Lower lobe of right lung (tissue), 2 donors: ENCODE measurements around the gene AAGAB. TPM values are rescaled to one million over a fixed set of nuclear protein-coding genes. Genes with fewer than 3 reads are reported as not detected.

Experiments
- ATAC-seq, 2 donors: fragments of 200-7000 bp; cut with Tn5 transposase; one replicate each; pipeline ENCODE4 v1.9.1; 2020 to 2022; ENCODE audit warnings: mild to moderate bottlenecking in 2 of 2, moderate library complexity in 2 of 2
- DNase-seq: peaks from one replicate; pipeline ENCODE4 v3.0.0-alpha.2; 2020
- H3K27ac ChIP-seq: fragments of 200-600 bp; one replicate; pipeline ENCODE4 v1.8.0; 2022
- H3K27me3 ChIP-seq: fragments of 200-600 bp; one replicate; pipeline ENCODE4 v1.8.0; 2022; ENCODE audit warnings: low read depth
- H3K36me3 ChIP-seq: fragments of 200-600 bp; one replicate; pipeline ENCODE4 v1.8.0; 2022; ENCODE audit warnings: mild to moderate bottlenecking
- H3K4me1 ChIP-seq: fragments of 200-600 bp; one replicate; pipeline ENCODE4 v1.8.0; 2022
- H3K4me3 ChIP-seq: fragments of 200-600 bp; one replicate; pipeline ENCODE4 v1.8.0; 2022; ENCODE audit warnings: mild to moderate bottlenecking
- H3K9me3 ChIP-seq: fragments of 200-600 bp; one replicate; pipeline ENCODE4 v1.8.0; 2022
- CTCF ChIP-seq: fragments of 200-600 bp; IDR thresholded peaks from one replicate; pipeline ENCODE4 v1.8.0; 2022; ENCODE audit warnings: antibody characterized with exemption, mild to moderate bottlenecking
- intact Hi-C: fragments of 100-400 bp; cut with DNase I; formaldehyde crosslinking; loops from one replicate; pipeline ENCODE4 v1.11.0; 2022
- total RNA-seq: library from RNA; stranded (reverse); fragmentation: NEBNext Ultra II Directional; extraction: Animal tissue kit (Norgen Biotek cat#: 25700); gene quantifications from one replicate; pipeline ENCODE4 v1.2.1, GENCODE V29; 2021
- donor health status: DM: no; HTN: yes; CAD: no; lungs with severe emphysema.

AAGAB gene
- total RNA-seq, 1 donor from 2014 or later = 24.9 TPM

- no peak for TF ChIP-seq CTCF
- H3K36me3 ChIP-seq = peaks cover 30% of the 10 kb centered on the region
- peaks cover 16% of the 10 kb centered on the region for H3K4me1 ChIP-seq
- no peaks in the 10 kb centered on the region for H3K27me3 ChIP-seq
- ATAC-seq (no peak), DNase-seq (no peak)
- no peak overlapping the region for H3K27ac ChIP-seq
- H3K9me3 ChIP-seq = no peaks in the 10 kb centered on the region
- H3K4me3 ChIP-seq = no peak overlapping the region
- intact Hi-C loops = no loop called here
Measured at GRCh38 chr15:67198157-67198754, 56.2 kb downstream of the AAGAB start.

DNA sequence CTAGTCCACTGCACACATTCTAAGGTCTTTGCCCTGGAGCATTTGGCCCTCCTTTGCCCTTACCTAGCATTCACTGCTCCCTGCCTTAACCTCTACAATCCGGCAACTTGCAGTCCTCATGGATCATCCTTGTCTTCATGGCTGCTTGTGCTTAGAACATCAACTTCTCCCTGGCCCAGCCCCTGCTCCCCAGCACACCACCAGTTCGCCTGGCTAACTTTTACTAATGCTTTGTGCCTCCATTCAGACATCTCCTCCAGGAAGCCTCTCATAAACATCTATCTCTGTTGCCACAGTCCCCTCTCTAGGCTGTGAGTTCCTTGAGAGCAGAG lies 57.1 kb downstream of the AAGAB start:
- H3K36me3 ChIP-seq = peaks cover 32% of the 10 kb centered on the region
- H3K27me3 ChIP-seq = no peaks in the 10 kb centered on the region
- H3K4me1 ChIP-seq = peaks cover 16% of the 10 kb centered on the region
- no peak for DNase-seq
- no peaks in the 10 kb centered on the region for H3K9me3 ChIP-seq
- H3K4me3 ChIP-seq = no peak overlapping the region
- H3K27ac ChIP-seq = no peak overlapping the region
- intact Hi-C loops = no loop called here
- no peak for TF ChIP-seq CTCF
- ATAC-seq = no peak

DNA sequence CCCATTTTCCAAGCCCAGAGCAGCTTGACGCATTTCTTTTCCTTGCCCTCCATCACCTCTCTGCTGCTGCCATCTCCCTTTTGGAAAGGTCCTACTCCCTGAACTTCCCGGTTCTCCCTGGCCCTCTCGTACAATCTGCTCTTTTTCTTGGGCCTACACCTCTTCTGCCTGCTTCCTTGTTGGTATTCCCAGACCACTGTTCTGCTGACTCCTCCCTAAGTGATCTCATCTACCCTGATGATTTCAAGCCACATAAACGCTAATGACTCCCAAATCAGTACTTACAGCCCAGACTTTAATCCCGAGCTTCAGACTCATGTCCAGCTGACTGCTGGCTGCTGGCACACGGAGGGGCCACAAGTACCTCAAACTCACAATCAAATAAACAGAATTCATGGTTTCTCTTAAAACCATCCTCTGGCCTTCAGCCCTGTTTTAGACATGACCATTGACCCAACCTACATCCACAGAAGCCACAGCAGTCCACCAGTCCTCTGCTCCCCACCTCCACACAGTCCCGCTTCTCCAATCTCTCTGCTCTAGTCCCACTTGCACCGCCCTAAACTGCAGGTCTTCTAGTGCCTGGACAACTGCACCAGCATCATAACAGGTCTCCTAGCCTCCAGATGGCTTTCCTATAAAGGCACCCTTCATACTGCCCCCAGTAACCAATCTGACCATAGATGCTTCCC lies 57.6 kb downstream of the AAGAB start:
- no peak overlapping the region for H3K27ac ChIP-seq
- peaks cover 16% of the 10 kb centered on the region for H3K4me1 ChIP-seq
- intact Hi-C loops = no loop called here
- H3K9me3 ChIP-seq = no peaks in the 10 kb centered on the region
- H3K4me3 ChIP-seq = no peak overlapping the region
- peaks cover 28% of the 10 kb centered on the region for H3K36me3 ChIP-seq
- H3K27me3 ChIP-seq = no peaks in the 10 kb centered on the region
- ATAC-seq = peak in 1 of 2 donors; percentile 25
- no peak for DNase-seq
- TF ChIP-seq CTCF = no peak

DNA sequence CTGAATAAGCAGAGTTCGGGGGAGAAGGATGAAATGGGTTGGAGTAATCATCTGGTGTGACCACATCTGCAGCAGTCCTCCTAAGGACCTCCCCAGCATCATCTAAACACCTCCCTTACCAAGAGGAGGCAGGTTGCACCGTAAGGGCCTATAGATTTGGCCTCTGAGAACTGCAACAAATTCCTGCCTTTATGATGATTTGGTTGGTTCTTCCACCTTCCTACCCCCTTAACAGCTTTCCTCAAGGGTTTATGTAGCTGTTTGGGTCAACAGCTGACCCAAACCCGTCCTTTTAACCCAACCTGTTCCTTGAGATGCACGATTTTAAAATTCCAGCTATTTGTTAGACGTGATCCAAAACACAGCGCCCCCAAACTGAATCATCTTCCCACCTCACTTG lies 58.2 kb downstream of the AAGAB start:
- DNase-seq (no peak), ATAC-seq (no peak)
- Histone ChIP-seq H3K4me3 (no peak overlapping the region), H3K4me1 (peaks cover 16% of the 10 kb centered on the region), H3K27me3 (no peaks in the 10 kb centered on the region), H3K27ac (no peak overlapping the region), H3K36me3 (peaks cover 28% of the 10 kb centered on the region), H3K9me3 (no peaks in the 10 kb centered on the region)
- intact Hi-C loops = no loop called here
- TF ChIP-seq CTCF = no peak

DNA sequence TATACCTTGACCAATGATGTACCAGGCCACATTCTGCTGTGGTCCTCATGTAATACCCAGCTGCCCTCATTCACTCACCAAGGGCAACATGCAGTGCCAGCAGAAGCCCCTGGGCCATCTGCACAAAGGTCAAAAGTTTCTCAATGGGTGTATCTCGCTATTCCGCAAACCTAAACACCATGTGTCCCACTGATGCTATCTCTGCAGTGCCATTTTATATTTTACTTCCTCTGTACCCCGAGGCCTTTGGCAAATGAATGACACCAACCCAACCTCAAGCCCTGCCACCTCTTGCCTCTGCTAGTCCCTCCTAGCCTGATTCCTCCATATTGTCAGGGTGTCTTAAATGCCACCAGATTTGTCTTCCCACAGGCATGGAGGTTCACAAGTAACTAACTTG lies 59.2 kb downstream of the AAGAB start:
- intact Hi-C loops = no loop called here
- Histone ChIP-seq H3K4me3 (no peak overlapping the region), H3K4me1 (peaks cover 9% of the 10 kb centered on the region), H3K27ac (no peak overlapping the region), H3K27me3 (no peaks in the 10 kb centered on the region), H3K9me3 (no peaks in the 10 kb centered on the region), H3K36me3 (peaks cover 35% of the 10 kb centered on the region)
- no peak for TF ChIP-seq CTCF
- DNase-seq (no peak), ATAC-seq (no peak)
